HEK293T (cell line): ENCODE measurements around the gene TLR5.

Source experiments
- BHLHE40 ChIP-seq: fragments of 450-650 bp; IDR thresholded peaks from 2 replicates; pipeline ENCODE4 v1.6.1; 2016; ENCODE audit warnings: mild to moderate bottlenecking, moderate library complexity, borderline replicate concordance
- CTBP1 ChIP-seq: fragments of 450-650 bp; IDR thresholded peaks from 2 replicates; pipeline ENCODE4 v1.6.1; 2016; ENCODE audit warnings: borderline replicate concordance
- FOXA1 ChIP-seq: fragments of 450-650 bp; IDR thresholded peaks from 2 replicates; pipeline ENCODE4 v1.6.1; 2016; ENCODE audit warnings: mild to moderate bottlenecking
- FOXK2 ChIP-seq: fragments of 450-650 bp; IDR thresholded peaks from 2 replicates; pipeline ENCODE4 v1.6.1; 2016; ENCODE audit warnings: mild to moderate bottlenecking
- FOXM1 ChIP-seq: fragments of 450-650 bp; IDR thresholded peaks from 2 replicates; pipeline ENCODE4 v1.6.1; 2017; ENCODE audit warnings: mild to moderate bottlenecking, borderline replicate concordance
- HDGF ChIP-seq: fragments of 450-650 bp; IDR thresholded peaks from 2 replicates; pipeline ENCODE4 v1.6.1; 2017; ENCODE audit warnings: antibody characterized with exemption, borderline replicate concordance
- L3MBTL2 ChIP-seq: fragments of 450-650 bp; conservative IDR thresholded peaks from 2 replicates; pipeline ENCODE4 v1.6.1; 2016; ENCODE audit warnings: mild to moderate bottlenecking
- NFRKB ChIP-seq: fragments of 450-650 bp; IDR thresholded peaks from 2 replicates; pipeline ENCODE4 v1.6.1; 2016; ENCODE audit warnings: mild to moderate bottlenecking, moderate library complexity
- SP1 ChIP-seq: fragments of 450-650 bp; IDR thresholded peaks from 2 replicates; pipeline ENCODE4 v1.6.1; 2017
- TARDBP ChIP-seq: fragments of 450-650 bp; IDR thresholded peaks from 2 replicates; pipeline ENCODE4 v1.6.1; 2016
- TF ChIP-seq, protein P1 (sequence below): fragments of 450-650 bp; IDR thresholded peaks from 2 replicates; pipeline ENCODE4 v1.6.1; 2016

DNA sequence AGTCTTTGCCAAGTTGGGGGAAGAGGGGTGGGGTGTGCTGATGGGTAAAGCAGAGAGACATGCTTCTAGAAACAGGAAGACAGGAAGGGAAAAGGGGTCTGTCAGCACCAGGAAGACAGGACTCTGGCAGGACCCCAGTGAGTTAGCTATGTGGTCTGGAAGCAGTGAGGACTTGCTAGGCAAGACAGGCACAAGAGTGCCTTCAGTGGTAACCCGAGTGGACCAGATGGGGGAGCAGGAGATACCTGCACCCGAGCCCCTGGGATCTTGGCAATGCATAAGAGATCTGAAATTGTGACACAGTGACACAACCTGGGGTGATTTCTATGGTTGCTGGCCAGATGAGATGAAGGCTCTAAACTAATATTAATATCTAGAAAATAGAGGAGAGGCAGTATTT is 7.0 kb downstream of the TLR5 start:
- TF ChIP-seq FOXA1 (no peak), FOXK2 (no peak), SP1 (no peak), TARDBP (no peak), NFRKB (no peak), BHLHE40 (no peak), HDGF (no peak), CTBP1 (no peak), FOXM1 (no peak), L3MBTL2 (no peak)
- TF ChIP-seq, protein P1, sequence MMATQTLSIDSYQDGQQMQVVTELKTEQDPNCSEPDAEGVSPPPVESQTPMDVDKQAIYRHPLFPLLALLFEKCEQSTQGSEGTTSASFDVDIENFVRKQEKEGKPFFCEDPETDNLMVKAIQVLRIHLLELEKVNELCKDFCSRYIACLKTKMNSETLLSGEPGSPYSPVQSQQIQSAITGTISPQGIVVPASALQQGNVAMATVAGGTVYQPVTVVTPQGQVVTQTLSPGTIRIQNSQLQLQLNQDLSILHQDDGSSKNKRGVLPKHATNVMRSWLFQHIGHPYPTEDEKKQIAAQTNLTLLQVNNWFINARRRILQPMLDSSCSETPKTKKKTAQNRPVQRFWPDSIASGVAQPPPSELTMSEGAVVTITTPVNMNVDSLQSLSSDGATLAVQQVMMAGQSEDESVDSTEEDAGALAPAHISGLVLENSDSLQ = no peak
